SU-DHL-6 (cell line): ENCODE results near the gene ZC2HC1B.

Experiments
- H2AFZ ChIP-seq: fragments of 200-600 bp; sonication (generic); 2 replicates; pipeline ENCODE4 v1.6.1; 2014; ENCODE audit warnings: low read depth, mild to moderate bottlenecking, moderate library complexity, mixed read lengths, antibody characterized with exemption, low read length; ENCODE audit not compliant: severe bottlenecking
- H3F3A ChIP-seq: fragments of 200-600 bp; shearing (Covaris generic); 2 replicates; pipeline ENCODE4 v1.6.0; 2016; ENCODE audit warnings: antibody characterized with exemption, mild to moderate bottlenecking; ENCODE audit not compliant: insufficient read depth
- H3K27ac ChIP-seq: fragments of 200-600 bp; sonication (generic); 2 replicates; pipeline ENCODE4 v1.5.1; 2016; ENCODE audit warnings: low read depth, mild to moderate bottlenecking, low read length, moderate library complexity, mixed read lengths
- H3K27me3 ChIP-seq: fragments of 200-600 bp; sonication (generic), shearing (Covaris generic); 2 replicates; pipeline ENCODE4 v1.6.0; 2014; ENCODE audit warnings: mild to moderate bottlenecking, low read length
- H3K36me3 ChIP-seq: fragments of 200-600 bp; sonication (generic); 2 replicates; pipeline ENCODE4 v1.6.1; 2014; ENCODE audit warnings: mild to moderate bottlenecking, low read length, mixed read lengths
- H3K4me2 ChIP-seq: fragments of 300-600, 200-600 bp; shearing (Covaris generic), sonication (generic); 2 replicates; pipeline ENCODE4 v1.6.0; 2014; ENCODE audit warnings: low read length, low read depth, mild to moderate bottlenecking; ENCODE audit not compliant: poor library complexity, severe bottlenecking
- H3K4me3 ChIP-seq: fragments of 200-600 bp; sonication (generic); 2 replicates; pipeline ENCODE4 v1.5.1; 2014; ENCODE audit warnings: antibody characterized with exemption, low read length, mild to moderate bottlenecking, mixed read lengths; ENCODE audit not compliant: insufficient read depth, poor library complexity, severe bottlenecking
- H3K79me2 ChIP-seq: fragments of 200-600 bp; sonication (generic); 2 replicates; pipeline ENCODE4 v1.6.1; 2014; ENCODE audit warnings: mild to moderate bottlenecking, low read length, moderate library complexity; ENCODE audit not compliant: insufficient read depth
- H3K9ac ChIP-seq: fragments of 200-600 bp; sonication (generic); 2 replicates; pipeline ENCODE4 v1.7.0; 2014; ENCODE audit warnings: mild to moderate bottlenecking, low read length
- H3K9me2 ChIP-seq: fragments of 200-600 bp; sonication (generic); replicated peaks from 2 replicates; pipeline ENCODE4 v1.6.1; 2014; ENCODE audit warnings: low read length; ENCODE audit not compliant: insufficient read depth
- H3K9me3 ChIP-seq: fragments of 200-600 bp; sonication (generic); 2 replicates; pipeline ENCODE4 v1.6.1; 2014; ENCODE audit warnings: low read length, mixed read lengths; ENCODE audit not compliant: insufficient read depth
- H4K20me1 ChIP-seq: fragments of 200-600 bp; sonication (generic); 2 replicates; pipeline ENCODE4 v1.6.1; 2014; ENCODE audit warnings: low read depth, mild to moderate bottlenecking, antibody characterized with exemption, low read length, moderate library complexity, mixed read lengths
- CTCF ChIP-seq: fragments of 200-600 bp; sonication (generic); IDR thresholded peaks from one replicate; pipeline ENCODE4 v1.5.1; 2017; ENCODE audit warnings: antibody characterized with exemption, mild to moderate bottlenecking, low read length, moderate library complexity; ENCODE audit not compliant: insufficient read depth, poor library complexity, severe bottlenecking
- EZH2phosphoT487 ChIP-seq: fragments of 200-600 bp; sonication (generic), shearing (Covaris generic); conservative IDR thresholded peaks from 2 replicates; pipeline ENCODE4 v1.6.1; 2018; ENCODE audit warnings: mild to moderate bottlenecking, antibody characterized with exemption, low read length, moderate library complexity, mixed read lengths

The ZC2HC1B gene

GRCh38 chr6:143952060-143952778 lies 87.9 kb downstream of the ZC2HC1B start:
- Histone ChIP-seq H3K9me2 (no peaks in the 10 kb centered on the region), H2AFZ (no peak overlapping the region), H3K27ac (no peak overlapping the region), H3K79me2 (no peaks in the 10 kb centered on the region), H3K36me3 (no peaks in the 10 kb centered on the region), H3F3A (no peaks in the 10 kb centered on the region), H4K20me1 (no peaks in the 10 kb centered on the region), H3K9me3 (no peaks in the 10 kb centered on the region), H3K4me2 (no peak overlapping the region), H3K9ac (no peak overlapping the region), H3K27me3 (no peaks in the 10 kb centered on the region), H3K4me3 (no peak overlapping the region)
- TF ChIP-seq EZH2phosphoT487: no peak

- H3F3A ChIP-seq: no peaks in the 10 kb centered on the region
- no peaks in the 10 kb centered on the region for H3K79me2 ChIP-seq
- no peaks in the 10 kb centered on the region for H4K20me1 ChIP-seq
- no peaks in the 10 kb centered on the region for H3K9me2 ChIP-seq
- H3K4me3 ChIP-seq: no peak overlapping the region
- no peaks in the 10 kb centered on the region for H3K36me3 ChIP-seq
- H3K9ac ChIP-seq: no peak overlapping the region
- H3K27me3 ChIP-seq: no peaks in the 10 kb centered on the region
- no peak overlapping the region for H3K4me2 ChIP-seq
- no peak overlapping the region for H3K27ac ChIP-seq
- no peak for TF ChIP-seq CTCF
- no peak for TF ChIP-seq EZH2phosphoT487
- H3K9me3 ChIP-seq: no peaks in the 10 kb centered on the region
- no peak overlapping the region for H2AFZ ChIP-seq
Measured at GRCh38 chr6:143952947-143953701, 88.8 kb downstream of the ZC2HC1B start.

- no peak overlapping the region for H2AFZ ChIP-seq
- no peaks in the 10 kb centered on the region for H3K9me2 ChIP-seq
- no peak for TF ChIP-seq EZH2phosphoT487
- no peak for TF ChIP-seq CTCF
- no peak overlapping the region for H3K27ac ChIP-seq
- H3K79me2 ChIP-seq: no peaks in the 10 kb centered on the region
- H3K4me3 ChIP-seq: no peak overlapping the region
- no peaks in the 10 kb centered on the region for H3K27me3 ChIP-seq
- H3K9me3 ChIP-seq: no peaks in the 10 kb centered on the region
- no peak overlapping the region for H3K4me2 ChIP-seq
- no peaks in the 10 kb centered on the region for H4K20me1 ChIP-seq
- H3K9ac ChIP-seq: no peak overlapping the region
- no peaks in the 10 kb centered on the region for H3F3A ChIP-seq
- H3K36me3 ChIP-seq: no peaks in the 10 kb centered on the region
Measured at GRCh38 chr6:143953922-143954321, 89.6 kb downstream of the ZC2HC1B start.

- Histone ChIP-seq H3K36me3 (no peaks in the 10 kb centered on the region), H3K79me2 (no peaks in the 10 kb centered on the region), H3K9me2 (no peaks in the 10 kb centered on the region), H3K27ac (no peak overlapping the region), H3K9me3 (no peaks in the 10 kb centered on the region), H3K9ac (no peak overlapping the region), H3K27me3 (no peaks in the 10 kb centered on the region), H4K20me1 (no peaks in the 10 kb centered on the region), H3K4me2 (no peak overlapping the region), H3F3A (no peaks in the 10 kb centered on the region), H3K4me3 (no peak overlapping the region), H2AFZ (no peak overlapping the region)
- no peak for TF ChIP-seq CTCF
- no peak for TF ChIP-seq EZH2phosphoT487
Measured at GRCh38 chr6:143955971-143956370, 91.7 kb downstream of the ZC2HC1B start.
